SK-MEL-5 (cell line): ENCODE data around the gene RGN. TPM values are rescaled to one million over a fixed set of nuclear protein-coding genes. Genes with fewer than 3 reads are reported as not detected.

Experiments
- DNase-seq: peaks from one replicate; pipeline ENCODE4 v3.0.0-alpha.2; 2016; ENCODE audit warnings: low read depth, low spot score
- in situ Hi-C: cut with HindIII; loops from 2 replicates; pipeline ENCODE4 v1.10.0; 2016; ENCODE audit warnings: low sequenced_read_pairs, high pct_unique_total_duplicates, low pct_unique_long_range_greater_than_20kb
- polyA plus RNA-seq, 2 experiments: library from polyadenylated mRNA; depleted of rRNA; stranded (reverse); fragments of >200 nt; gene quantifications; 2 replicates each; pipeline ENCODE4 v1.2.3, GENCODE V29; 2015
- total RNA-seq: library from RNA; depleted of rRNA; stranded (reverse); fragments of >200 nt; shearing (Covaris generic); gene quantifications from 2 replicates; pipeline ENCODE4 v1.2.3, GENCODE V29; 2014; rRNA removed

The RGN gene
- 0.29 TPM in 2 replicates for total RNA-seq
- 2.3 TPM in 1 of 2 replicates, not detected in the other for polyA plus RNA-seq (2015; cell fraction: cytosol; rRNA removed)
- not detected in 2 replicates for polyA plus RNA-seq (2015; cell fraction: nucleus; rRNA removed)

DNA sequence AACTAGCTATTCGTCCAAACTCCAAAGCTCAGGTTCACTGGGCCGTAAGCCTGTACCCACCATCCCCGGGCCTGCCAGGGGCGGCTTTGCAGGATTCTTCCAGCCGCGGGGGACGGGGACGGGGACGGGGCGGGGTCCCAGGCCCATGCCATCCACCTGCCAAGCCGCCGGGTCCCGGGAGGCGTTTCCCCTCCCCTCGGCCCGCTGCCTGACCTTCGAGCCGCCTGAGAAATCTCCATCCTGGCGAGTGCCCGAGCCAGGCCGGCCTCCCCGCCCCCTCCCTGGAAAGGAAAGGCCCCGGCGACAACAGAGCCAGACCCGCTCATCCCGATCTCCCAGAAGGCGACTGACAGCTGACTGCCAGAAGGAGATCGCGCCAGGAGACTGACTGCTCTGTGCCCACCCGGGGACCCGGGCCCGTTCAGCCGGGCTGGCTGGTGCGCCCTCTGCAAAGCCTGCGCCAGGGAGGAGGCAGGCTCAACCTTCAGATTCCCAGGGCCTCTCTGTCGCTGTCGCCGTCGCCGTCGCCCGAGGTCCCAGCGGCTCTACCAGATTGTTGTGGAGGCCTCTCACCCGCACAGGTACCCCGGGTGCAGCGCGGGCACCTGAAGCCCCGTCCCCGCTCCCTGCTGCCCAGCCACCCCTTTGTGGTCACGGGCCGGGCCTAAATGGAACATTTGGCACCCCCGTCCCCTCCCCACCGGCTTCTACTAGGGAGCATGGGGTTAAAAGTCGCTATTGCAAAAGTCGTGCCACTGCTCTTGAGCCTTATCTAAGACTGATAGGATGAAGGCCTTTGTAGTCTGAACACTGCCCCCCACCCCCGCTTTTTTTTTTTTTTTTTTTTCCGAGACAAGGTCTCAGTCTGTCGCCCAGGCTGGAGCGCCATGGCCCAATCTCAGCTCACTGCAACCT, at the start of gene RGN:
RGN (plus strand) TSS at position 315 of the 915 bp plus-strand sequence. CDS start 2,702 bp downstream, outside the sequence.
- DNase-seq: no peak
- in situ Hi-C loops: no loop called here

DNA sequence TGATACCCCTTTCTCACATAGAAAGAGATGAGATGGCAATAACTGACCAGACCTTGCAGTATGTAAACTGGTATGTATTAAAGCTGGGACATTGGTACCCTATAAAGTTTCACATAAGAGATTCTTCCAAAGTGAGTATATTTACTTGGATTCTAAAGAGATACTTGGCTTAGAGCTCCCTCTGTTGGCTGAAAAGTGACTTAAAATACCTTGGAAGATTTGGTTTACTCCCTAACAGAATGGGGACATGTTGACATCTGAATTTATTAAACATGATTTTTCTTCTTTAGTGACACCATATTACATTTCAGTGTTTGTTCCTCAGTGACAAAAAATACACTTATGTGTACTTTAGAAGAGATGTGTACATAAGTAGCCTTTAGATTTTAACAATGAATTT, 47.9 kb upstream of the RGN start:
- in situ Hi-C loops: no loop called here

DNA sequence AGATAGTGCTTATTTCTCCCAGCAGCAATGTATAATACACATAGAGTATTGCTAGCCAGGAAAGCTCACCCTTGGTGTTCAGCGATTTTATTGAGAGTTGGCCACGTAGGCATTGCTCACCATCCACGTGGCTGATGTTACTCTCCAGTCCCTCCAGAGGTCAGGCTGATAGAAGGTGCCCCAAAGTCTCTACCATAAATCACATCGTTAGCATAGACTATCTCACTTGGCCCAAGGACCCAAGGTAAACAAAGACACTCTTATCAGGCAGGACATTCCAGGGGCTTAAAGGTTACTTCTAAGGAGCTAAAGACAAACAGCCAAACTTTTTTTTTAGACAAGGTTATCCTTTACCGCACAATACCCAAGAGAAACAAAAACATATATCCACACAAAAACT, 30.3 kb upstream of the RGN start:
- peak; percentile 27 for DNase-seq
- in situ Hi-C loops: no loop called here

More for the DNA sequence above, 47.9 kb upstream of the RGN start:
- peak; percentile 78 for DNase-seq

DNA sequence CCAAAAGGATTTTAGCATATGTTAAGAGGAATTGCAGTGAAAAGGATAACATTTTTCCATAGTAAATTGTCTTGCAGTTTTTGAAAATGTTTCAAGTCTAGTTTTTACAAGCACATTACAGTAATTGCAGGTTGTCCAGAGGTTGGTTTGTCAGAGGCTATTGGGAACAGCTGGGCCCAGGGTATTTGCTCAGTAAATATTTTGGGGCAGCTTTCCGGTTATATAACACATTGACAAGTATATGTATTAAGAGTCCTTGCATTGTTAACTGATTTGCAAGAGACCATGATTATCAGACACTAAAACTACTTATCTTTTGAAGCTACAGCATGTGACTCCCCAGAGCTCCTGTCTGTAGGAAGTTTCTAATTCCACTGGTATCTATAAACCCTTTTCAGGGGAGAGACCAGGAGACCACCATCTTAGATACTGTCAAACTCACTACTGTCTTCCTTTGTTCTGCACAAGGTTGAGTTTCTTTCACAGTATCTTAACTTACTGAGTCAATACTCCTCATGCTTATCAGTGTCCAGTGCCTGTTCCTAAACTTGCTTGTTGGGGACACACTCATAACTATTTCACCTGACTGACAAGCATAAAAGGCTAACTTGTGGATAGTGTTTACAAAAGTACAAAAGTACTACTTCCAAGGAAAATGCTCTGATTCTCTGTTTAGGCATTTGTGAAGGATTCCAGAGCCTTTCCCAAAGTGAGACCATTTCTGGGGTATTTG, 18.9 kb upstream of the RGN start:
- DNase-seq: no peak
- in situ Hi-C loops: no loop called here

DNA sequence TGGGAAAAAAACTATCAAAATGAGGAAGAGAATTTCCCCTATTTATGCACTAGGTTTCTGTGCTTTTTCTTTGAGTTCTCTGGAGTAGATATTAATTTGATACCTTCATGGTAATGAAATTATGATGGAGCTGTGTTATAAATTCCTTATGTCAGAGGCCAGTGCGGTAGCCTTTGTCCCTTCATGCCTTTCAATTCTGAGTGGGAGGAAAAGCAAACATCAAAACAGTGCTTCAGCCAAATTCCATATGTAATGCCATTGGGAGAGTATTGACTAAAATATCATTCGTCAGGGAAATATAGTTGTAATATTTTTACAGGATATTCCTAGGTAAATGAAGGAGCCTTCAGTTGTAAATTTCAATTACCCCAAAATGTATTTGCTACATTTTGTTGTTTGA, 17.5 kb upstream of the RGN start:
- no peak for DNase-seq
- in situ Hi-C loops: no loop called here

DNA sequence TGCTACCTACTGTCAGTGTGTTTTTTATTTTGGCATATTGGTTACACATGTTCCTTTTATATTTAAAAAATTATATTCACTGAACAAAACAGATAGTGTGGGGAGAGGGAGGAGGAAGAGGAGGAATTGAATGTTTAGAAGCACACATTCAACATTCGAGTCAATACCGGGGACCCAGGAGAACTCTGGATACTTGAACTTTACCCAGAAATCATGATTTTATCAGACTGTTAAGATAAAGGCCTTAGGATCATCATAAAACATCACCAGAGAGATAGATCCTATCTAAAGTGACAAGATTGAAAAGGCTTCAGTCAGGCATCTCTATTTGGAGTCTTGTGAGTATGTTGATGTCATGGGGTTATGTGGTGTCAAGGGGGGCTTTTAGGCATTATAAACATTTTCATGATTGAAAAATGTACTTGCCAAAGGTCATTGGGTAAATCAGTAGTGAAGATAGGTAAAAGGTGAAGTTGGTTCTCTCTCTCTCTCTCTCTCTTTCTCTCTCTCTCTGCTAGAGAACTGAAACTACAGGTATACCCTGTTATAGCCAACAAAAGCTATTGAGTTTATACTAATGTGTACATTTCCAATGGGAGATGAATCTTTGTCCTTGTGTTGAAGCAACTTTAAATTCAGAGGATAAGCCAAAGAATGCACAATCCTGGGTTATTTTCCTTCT, 16.9 kb upstream of the RGN start:
- in situ Hi-C loops: no loop called here
- no peak for DNase-seq

DNA sequence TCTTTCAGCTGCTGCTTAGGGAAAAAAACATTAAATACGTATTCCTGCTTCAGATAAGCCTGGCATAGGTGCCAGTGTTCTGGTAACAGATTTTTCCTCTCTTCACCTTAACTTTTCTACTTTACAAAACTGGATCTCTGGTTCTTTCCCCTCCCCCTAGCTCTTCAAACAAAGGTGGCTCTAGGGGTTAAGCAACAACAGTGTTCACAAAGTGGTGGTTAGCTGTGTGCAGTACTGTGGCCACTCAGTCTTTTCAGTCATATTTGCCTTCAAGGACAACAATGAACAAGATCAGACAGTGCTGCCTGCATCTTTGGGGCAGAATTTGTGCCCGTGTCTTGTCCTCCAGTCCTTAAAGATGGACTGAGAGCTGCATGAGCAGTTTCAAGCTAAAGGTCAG, 15.1 kb upstream of the RGN start:
- in situ Hi-C loops: no loop called here
- no peak for DNase-seq

DNA sequence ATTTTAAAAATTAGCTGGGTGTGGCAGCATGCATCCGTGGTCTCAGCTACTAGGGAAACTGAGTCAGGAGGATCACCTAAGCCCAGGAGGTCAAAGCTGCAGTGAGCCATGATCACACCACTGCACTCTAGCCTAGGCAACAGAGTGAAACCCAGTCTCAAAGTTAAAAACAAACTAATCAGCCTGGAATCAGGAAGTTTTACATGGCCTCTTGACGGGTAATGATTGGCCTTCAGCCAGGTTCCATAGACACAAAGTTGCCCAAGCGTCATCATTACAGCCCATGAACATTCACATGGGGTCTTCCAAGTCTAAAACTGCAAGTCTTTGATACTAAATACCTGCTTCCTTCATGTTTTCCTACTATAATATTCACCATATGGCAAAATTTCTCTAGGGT, 10.0 kb upstream of the RGN start:
- in situ Hi-C loops: no loop called here
- no peak for DNase-seq

DNA sequence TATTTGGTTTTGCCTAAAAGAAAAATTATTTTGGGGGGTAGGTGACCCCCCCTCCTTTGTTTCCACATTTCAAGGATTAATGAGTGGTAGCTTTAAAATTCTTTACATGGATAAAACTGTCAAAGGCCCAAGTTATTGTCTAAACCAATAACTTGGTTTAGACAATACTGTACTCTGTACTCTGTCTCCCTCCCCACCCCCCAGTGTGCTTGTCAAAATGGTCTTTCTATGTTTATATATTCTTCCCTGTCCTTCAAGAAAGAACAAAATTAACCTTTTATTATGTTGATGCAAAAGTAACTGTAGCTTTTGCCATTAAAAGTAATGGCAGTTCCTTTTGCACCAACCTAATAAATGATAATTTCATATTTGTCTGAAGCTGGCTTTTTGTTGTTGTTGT, 9.5 kb upstream of the RGN start:
- in situ Hi-C loops: no loop called here
- DNase-seq: no peak

DNA sequence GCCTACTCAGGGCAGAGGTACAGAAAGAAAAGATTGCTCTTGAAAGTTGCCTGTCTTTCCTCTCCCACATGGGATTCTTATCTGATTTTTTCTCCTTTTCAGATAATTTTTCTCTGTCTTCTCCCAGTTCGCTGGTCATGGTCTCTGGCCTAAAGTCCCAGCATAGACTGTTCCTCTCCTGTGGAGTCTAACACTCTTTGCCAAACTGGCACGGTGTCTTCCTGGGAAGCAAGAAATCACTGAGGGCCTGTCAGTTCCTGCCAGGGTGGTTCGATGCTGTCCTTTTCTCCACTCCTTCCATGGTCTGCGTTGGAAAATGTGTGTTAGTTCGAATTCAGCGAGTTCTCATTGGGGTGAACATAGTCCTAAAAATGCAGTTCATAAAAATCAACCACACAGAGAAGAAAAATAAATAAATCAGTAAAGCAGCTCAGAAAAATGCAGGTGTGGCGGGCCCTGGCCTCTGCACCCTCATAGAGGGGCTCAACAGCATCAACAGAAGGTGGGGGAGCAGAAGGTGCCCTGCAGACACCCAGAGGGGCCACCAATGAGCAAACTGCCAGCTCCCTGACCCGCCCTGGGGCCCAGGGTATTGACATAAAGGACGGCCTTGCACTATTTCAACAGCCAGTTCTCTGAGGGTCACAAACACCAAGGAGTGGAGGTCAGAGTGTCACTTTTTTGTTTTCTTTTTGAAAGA, 2.1 kb downstream of the RGN start:
- no peak for DNase-seq
- in situ Hi-C loops: no loop called here

DNA sequence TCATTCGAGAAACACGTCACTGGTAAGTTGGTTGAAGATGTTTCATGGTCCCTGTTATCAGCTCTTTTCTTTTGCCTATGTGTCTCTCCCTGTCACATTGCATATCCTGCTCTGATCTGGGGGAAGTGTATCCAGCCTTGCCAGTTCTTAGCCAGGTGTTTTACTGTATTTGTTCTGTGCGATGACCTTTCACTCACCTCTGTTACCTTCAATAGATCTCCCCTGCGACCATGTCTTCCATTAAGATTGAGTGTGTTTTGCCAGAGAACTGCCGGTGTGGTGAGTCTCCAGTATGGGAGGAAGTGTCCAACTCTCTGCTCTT, 2.6 kb downstream of the RGN start:
- in situ Hi-C loops: no loop called here
- no peak for DNase-seq

DNA sequence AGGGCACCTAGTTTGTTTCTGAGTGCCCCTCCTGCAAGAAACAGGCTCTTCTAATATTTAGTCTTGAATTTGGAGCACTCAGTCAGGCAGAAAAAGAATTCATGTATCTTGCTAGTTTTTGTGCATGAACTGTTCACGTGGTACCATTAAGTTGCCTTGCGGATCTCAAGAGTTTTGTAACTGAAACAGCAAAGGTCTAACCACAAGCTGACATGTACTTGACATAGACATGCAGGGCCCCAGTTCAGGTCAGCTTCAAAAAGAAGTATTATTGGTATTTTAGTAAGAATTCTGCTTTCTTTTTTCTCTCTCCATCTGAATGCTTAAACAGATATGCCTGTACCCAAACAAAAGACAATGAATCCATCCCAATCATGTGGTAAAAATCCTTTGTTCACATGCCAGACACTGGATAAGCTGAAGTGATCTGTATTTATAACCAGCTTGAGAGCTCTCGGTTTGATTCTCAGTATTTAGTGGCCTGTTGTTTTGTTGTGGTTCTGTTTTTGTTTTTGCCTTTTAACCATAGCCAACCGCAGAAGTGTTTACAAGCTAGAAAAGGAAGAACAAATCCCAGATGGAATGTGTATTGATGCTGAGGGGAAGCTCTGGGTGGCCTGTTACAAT, 13.0 kb downstream of the RGN start:
- in situ Hi-C loops: no loop called here
- DNase-seq: peak; percentile 29

DNA sequence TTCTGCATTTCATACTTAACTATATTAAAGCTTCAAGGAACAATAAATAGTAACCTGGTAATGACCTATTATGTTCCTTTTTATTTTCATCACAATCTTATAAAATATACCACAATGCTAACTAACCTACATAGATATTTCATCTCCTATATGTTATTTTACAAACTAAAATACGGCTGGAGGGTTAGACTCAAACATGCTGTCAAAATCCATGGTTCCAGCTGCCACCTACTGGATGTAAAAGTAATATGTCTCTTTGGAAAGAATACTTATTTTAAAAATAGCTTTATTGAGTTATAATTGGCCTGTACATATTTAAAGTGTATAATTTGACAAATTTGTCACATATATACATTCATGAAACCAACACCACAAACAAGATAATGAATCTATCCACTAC, 15.0 kb downstream of the RGN start:
- peak; percentile 41 for DNase-seq
- in situ Hi-C loops: no loop called here

DNA sequence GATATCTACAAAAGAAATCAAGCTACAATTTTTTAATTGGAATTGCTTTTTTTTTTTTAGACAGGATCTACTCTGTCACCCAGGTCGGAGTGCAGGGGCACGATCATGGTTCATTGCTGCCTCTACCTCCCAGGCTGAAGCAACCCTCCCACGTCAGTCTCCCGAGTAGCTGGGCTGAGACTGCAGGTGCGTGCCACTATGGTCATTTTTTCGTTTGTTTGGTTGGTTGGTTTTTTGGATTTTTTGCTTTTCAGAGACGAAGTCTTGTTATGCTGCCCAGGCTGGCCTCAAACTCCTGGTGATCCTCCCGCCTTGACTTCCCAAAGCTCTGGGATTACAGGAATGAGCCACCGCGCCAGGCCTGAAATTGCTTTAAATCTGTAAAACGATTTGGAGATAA, 15.6 kb downstream of the RGN start:
- DNase-seq: no peak
- in situ Hi-C loops: no loop called here

DNA sequence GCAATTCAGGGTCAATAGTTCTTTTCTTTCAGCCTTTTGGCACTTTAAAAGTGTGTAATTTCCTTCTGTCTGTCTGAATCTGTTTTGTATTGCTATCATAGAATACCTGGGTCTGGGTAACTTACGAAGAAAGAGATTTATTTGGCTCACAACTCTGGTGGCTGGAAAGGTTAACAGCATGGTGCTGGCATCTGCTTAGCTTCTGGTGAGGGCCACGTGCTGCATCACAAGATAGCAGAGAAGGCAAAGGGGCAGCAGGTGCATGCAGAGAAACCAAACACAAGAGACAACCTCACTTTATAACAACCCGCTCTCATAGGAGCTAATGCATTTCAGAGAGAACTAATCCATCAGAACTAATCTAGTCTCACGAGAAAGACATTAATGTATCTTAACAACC, 18.8 kb downstream of the RGN start:
- peak; percentile 21 for DNase-seq
- in situ Hi-C loops: no loop called here

DNA sequence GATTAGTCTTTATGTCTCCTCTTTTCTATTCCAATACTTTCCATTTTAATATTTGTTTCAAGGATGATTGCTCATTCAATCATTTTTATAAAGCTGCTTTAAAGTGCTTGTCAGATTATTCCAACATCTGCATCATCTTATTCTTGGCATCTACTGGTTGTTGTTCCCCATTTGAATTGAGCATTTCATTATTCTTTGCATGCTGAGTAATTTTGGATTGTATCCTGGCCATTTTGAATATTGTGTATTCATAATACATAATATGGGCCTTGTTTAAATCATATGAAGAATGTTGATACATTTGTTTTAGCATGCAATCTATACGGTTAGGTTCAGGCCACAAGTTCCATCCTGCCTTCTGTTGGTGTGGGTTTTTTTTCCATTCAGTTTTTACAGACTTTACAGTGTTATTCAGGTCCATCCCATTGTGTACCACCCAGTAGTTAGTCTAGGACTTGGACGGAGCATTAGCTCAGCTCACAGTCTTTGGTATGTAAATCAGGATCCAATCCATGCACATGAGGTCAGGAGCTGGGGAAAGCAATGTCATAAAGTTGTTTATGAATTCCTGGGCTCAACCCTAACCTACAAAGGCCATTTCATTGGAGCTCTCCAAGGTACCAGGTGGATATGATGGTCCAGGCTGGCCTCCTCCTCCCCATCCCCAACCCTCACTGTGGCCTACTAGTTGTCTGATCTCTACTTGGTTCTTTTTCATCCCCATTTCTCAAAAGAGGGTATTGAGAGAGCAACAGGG, 20.3 kb downstream of the RGN start:
- DNase-seq: no peak
- in situ Hi-C loops: no loop called here

DNA sequence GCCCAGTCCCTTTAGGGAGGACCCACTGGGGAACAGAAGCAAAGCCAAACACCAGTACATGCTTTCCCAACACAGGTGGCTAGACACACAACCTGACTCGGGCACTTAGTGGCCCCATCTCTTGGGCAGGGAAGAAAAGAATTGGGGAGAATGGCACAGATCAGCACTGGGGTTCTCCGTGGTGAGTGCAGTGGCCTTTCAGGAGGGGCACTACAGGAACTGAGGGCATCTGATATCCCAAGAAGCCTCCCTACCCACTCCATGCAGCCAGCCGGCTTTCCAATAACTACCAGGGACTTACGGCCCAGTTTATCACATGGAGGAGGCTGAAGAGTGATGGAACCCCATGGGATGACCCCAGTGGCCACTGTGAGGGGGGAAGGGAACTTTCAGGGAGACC, 23.0 kb downstream of the RGN start:
- in situ Hi-C loops: no loop called here
- DNase-seq: no peak
